ENCODE measurements around the gene SLC39A11. TPM values are rescaled to one million over a fixed set of nuclear protein-coding genes. Genes with fewer than 3 reads are reported as not detected.

SLC39A11 gene
- total and polyA plus RNA-seq, 2 of the 13 experiments (the other 11 are each of a cell fraction or from before 2014, with no cell fraction given): 17.2 to 31.5 TPM

DNA sequence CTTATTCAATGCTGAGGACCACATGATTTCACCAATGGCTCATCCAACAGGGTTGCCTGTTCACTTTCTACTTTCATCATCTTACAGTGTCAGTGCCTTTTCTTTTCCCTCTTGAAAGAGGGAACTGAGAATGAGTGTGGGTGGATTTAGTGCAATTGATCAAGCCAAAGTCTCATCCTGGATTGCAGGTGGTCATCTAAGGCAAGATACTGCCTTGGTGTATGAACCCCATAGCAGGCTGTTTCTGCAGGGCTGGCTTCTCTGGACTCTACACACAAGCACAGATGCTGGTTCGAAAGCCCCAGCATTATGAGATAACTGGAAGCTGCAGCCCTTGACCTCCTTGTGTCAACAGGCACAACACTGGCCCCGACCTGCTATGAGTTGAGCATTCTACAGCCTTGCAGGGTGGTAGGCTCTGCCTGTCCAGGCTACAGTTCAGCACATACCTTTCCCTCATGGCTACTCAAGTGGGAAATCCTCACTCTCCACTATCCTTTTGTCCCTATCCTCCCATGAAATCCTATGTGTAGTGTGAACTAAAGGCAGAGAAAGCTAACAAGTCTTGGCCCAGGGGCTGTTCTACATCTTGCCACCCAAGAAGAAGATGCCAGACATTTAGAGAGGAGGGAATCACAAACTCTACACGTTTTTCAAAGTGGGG, 358.7 kb downstream of the SLC39A11 start (continued):
- TF ChIP-seq, protein P1, sequence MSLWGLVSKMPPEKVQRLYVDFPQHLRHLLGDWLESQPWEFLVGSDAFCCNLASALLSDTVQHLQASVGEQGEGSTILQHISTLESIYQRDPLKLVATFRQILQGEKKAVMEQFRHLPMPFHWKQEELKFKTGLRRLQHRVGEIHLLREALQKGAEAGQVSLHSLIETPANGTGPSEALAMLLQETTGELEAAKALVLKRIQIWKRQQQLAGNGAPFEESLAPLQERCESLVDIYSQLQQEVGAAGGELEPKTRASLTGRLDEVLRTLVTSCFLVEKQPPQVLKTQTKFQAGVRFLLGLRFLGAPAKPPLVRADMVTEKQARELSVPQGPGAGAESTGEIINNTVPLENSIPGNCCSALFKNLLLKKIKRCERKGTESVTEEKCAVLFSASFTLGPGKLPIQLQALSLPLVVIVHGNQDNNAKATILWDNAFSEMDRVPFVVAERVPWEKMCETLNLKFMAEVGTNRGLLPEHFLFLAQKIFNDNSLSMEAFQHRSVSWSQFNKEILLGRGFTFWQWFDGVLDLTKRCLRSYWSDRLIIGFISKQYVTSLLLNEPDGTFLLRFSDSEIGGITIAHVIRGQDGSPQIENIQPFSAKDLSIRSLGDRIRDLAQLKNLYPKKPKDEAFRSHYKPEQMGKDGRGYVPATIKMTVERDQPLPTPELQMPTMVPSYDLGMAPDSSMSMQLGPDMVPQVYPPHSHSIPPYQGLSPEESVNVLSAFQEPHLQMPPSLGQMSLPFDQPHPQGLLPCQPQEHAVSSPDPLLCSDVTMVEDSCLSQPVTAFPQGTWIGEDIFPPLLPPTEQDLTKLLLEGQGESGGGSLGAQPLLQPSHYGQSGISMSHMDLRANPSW (CRISPR knock-in tag; IDR thresholded peaks at IDR 0.05; ENCODE audit: borderline replicate concordance): no peak
- no peak for TF ChIP-seq ZKSCAN8 (CRISPR knock-in tag; IDR thresholded peaks at IDR 0.05; ENCODE audit: borderline replicate concordance)
- TF ChIP-seq CBX2 (IDR thresholded peaks at IDR 0.05; ENCODE audit: low read depth, low read length): no peak
- TF ChIP-seq CBX2 (CRISPR knock-in tag; IDR thresholded peaks at IDR 0.05; ENCODE audit: low read depth): no peak
- TF ChIP-seq REXO4 (CRISPR knock-in tag; IDR thresholded peaks at IDR 0.05; ENCODE audit: borderline replicate concordance): no peak
- TF ChIP-seq ZBTB34 (CRISPR knock-in tag; IDR thresholded peaks at IDR 0.05): no peak
- TF ChIP-seq ZNF709 (CRISPR knock-in tag; IDR thresholded peaks at IDR 0.05): 0 out of 2 replicates have a peak, but pooled peaks have one; percentile 38
- TF ChIP-seq ZFP41 (CRISPR knock-in tag; IDR thresholded peaks at IDR 0.05; ENCODE audit: borderline replicate concordance): 0 out of 2 replicates have a peak, but pooled peaks have one; percentile 31
- TF ChIP-seq TRIM24 (CRISPR knock-in tag; IDR thresholded peaks at IDR 0.05): 0 out of 2 replicates have a peak, but pooled peaks have one; percentile 40
- TF ChIP-seq POLR2AphosphoS2 (IDR thresholded peaks at IDR 0.05; ENCODE audit: low read depth, low read length): no peak
- no peak for TF ChIP-seq GTF3A (CRISPR knock-in tag; conservative IDR thresholded peaks at IDR 0.05)
- TF ChIP-seq ZNF331 (CRISPR knock-in tag; IDR thresholded peaks at IDR 0.05): peak; percentile 69; the same call in 1 of the 2 replicates
- no peak for TF ChIP-seq ZSCAN20 (CRISPR knock-in tag; IDR thresholded peaks at IDR 0.05; ENCODE audit: borderline replicate concordance)
- no peak for TF ChIP-seq ZNF550 (CRISPR knock-in tag; IDR thresholded peaks at IDR 0.05; ENCODE audit: borderline replicate concordance)
- no peak for TF ChIP-seq PPARG (CRISPR knock-in tag; conservative IDR thresholded peaks at IDR 0.05)
- peak; percentile 28; the same call in 1 of the 2 replicates for TF ChIP-seq HDAC2 (CRISPR knock-in tag; IDR thresholded peaks at IDR 0.05)
- 0 out of 2 replicates have a peak, but pooled peaks have one; percentile 26 for TF ChIP-seq KDM2A (CRISPR knock-in tag; IDR thresholded peaks at IDR 0.05; ENCODE audit: borderline replicate concordance, low read depth)
- TF ChIP-seq ZNF282 (IDR thresholded peaks at IDR 0.05; ENCODE audit: partially characterized antibody): no peak
- TF ChIP-seq, protein P2, sequence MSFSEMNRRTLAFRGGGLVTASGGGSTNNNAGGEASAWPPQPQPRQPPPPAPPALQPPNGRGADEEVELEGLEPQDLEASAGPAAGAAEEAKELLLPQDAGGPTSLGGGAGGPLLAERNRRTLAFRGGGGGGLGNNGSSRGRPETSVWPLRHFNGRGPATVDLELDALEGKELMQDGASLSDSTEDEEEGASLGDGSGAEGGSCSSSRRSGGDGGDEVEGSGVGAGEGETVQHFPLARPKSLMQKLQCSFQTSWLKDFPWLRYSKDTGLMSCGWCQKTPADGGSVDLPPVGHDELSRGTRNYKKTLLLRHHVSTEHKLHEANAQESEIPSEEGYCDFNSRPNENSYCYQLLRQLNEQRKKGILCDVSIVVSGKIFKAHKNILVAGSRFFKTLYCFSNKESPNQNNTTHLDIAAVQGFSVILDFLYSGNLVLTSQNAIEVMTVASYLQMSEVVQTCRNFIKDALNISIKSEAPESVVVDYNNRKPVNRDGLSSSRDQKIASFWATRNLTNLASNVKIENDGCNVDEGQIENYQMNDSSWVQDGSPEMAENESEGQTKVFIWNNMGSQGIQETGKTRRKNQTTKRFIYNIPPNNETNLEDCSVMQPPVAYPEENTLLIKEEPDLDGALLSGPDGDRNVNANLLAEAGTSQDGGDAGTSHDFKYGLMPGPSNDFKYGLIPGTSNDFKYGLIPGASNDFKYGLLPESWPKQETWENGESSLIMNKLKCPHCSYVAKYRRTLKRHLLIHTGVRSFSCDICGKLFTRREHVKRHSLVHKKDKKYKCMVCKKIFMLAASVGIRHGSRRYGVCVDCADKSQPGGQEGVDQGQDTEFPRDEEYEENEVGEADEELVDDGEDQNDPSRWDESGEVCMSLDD (CRISPR knock-in tag; IDR thresholded peaks at IDR 0.05; ENCODE audit: borderline replicate concordance): no peak
- TF ChIP-seq FOXM1 (CRISPR knock-in tag; IDR thresholded peaks at IDR 0.05): no peak
- TF ChIP-seq SMAD9 (CRISPR knock-in tag; IDR thresholded peaks at IDR 0.05): no peak
- TF ChIP-seq MAX (IDR thresholded peaks at IDR 0.05): no peak
- TF ChIP-seq THAP11 (CRISPR knock-in tag; IDR thresholded peaks at IDR 0.05): no peak

All from HepG2 (cell line).